Measurements from ENCODE around the gene ANGPTL8. TPM values are rescaled to one million over a fixed set of nuclear protein-coding genes. Genes with fewer than 3 reads are reported as not detected.

Gene ANGPTL8
- total and polyA plus RNA-seq, 4 donors: 32.4 to 107 (median 67.6) TPM

DNA sequence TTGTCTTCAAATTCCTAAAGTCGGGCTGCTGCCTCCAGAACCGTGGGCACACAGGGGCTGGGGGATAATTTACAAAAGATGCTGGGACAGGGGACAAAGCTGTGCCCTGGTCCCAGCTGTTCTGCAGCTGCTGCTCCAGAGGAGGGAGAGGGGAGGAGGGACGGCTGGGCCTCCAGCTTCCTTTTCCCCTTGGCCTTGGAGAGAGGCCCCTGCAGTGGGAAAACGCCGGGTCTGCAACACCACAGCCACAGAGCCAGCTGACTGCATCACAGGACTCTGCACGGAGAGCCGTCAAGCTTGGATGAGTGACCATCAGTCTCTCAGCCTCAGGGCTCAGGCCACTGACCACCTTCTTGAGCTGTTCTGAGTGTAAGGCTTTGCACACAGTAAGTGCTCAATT, 16.8 kb downstream of the ANGPTL8 start:
- no peaks in the 10 kb centered on the region for H3K36me3 ChIP-seq (ENCODE audit: control insufficient read depth in 4 of 4, insufficient read depth in 3 of 4, low read depth in 1 of 4, low read length in 3 of 4)
- H3K9me3 ChIP-seq (ENCODE audit: control insufficient read depth in 4 of 4, low read length in 3 of 4): no peaks in the 10 kb centered on the region
- H3K4me3 ChIP-seq (ENCODE audit: low read depth in 1 of 3, low read length in 3 of 3): no peak overlapping the region
- TF ChIP-seq JUND (IDR thresholded peaks at IDR 0.05) (no peak), FOXA1 (IDR thresholded peaks at IDR 0.05) (no peak)
- TF ChIP-seq, protein P1, sequence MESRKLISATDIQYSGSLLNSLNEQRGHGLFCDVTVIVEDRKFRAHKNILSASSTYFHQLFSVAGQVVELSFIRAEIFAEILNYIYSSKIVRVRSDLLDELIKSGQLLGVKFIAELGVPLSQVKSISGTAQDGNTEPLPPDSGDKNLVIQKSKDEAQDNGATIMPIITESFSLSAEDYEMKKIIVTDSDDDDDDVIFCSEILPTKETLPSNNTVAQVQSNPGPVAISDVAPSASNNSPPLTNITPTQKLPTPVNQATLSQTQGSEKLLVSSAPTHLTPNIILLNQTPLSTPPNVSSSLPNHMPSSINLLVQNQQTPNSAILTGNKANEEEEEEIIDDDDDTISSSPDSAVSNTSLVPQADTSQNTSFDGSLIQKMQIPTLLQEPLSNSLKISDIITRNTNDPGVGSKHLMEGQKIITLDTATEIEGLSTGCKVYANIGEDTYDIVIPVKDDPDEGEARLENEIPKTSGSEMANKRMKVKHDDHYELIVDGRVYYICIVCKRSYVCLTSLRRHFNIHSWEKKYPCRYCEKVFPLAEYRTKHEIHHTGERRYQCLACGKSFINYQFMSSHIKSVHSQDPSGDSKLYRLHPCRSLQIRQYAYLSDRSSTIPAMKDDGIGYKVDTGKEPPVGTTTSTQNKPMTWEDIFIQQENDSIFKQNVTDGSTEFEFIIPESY (IDR thresholded peaks at IDR 0.05): no peak
- TF ChIP-seq, protein P2, sequence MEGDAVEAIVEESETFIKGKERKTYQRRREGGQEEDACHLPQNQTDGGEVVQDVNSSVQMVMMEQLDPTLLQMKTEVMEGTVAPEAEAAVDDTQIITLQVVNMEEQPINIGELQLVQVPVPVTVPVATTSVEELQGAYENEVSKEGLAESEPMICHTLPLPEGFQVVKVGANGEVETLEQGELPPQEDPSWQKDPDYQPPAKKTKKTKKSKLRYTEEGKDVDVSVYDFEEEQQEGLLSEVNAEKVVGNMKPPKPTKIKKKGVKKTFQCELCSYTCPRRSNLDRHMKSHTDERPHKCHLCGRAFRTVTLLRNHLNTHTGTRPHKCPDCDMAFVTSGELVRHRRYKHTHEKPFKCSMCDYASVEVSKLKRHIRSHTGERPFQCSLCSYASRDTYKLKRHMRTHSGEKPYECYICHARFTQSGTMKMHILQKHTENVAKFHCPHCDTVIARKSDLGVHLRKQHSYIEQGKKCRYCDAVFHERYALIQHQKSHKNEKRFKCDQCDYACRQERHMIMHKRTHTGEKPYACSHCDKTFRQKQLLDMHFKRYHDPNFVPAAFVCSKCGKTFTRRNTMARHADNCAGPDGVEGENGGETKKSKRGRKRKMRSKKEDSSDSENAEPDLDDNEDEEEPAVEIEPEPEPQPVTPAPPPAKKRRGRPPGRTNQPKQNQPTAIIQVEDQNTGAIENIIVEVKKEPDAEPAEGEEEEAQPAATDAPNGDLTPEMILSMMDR (IDR thresholded peaks at IDR 0.05; ENCODE audit: low read depth, low read length, missing input control): no peak
- no peaks in the 10 kb centered on the region for H3K27me3 ChIP-seq (ENCODE audit: control insufficient read depth in 4 of 4, insufficient read depth in 4 of 4, low read length in 3 of 4)
- H3K27ac ChIP-seq (ENCODE audit: low read depth in 1 of 2, low read length in 2 of 2): no peak overlapping the region
- H3K4me1 ChIP-seq (ENCODE audit: control insufficient read depth in 4 of 4, insufficient read depth in 4 of 4, low read length in 3 of 4): no peaks in the 10 kb centered on the region
- WGBS: 65% methylated on average over 7 of the region's 7 CpGs
- no peak for DNase-seq (ENCODE audit: low spot score)
- H3K9ac ChIP-seq (ENCODE audit: low read depth in 1 of 2, low read length in 2 of 2): no peak overlapping the region

DNA sequence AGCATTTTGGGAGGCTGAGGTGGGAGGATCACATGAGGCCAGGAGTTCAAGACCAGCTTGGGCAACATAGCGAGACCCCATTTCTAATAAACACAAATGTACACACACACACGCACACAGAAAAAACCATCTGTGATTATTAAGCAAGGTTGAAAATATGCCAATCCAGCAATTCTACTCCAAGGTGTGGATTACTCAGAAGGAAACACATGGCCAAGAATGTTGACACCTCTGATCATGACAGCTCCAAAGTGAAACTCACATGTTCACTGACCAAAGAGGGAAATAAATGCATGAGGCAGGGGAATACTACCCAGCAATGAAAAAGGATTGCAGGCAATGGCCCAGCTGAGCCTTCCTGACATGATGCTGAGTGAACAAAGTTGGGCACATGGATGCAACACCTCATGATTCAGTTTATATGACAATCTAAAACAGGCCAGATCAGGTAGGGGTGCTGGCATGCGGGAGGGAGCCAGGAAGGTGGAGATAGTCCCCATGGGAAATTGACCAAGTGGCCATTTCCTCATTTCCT, 18.5 kb downstream of the ANGPTL8 start:
- H3K9ac ChIP-seq (ENCODE audit: low read depth in 1 of 2, low read length in 2 of 2): no peak overlapping the region
- no peak for DNase-seq (ENCODE audit: low spot score)
- H3K4me1 ChIP-seq (ENCODE audit: control insufficient read depth in 4 of 4, insufficient read depth in 4 of 4, low read length in 3 of 4): peaks cover 0 to 4% (median 2%) of the 10 kb centered on the region in 4 donors
- WGBS: 96% methylated on average over 3 of the region's 3 CpGs
- H3K36me3 ChIP-seq (ENCODE audit: control insufficient read depth in 4 of 4, insufficient read depth in 3 of 4, low read depth in 1 of 4, low read length in 3 of 4): no peaks in the 10 kb centered on the region
- H3K27me3 ChIP-seq (ENCODE audit: control insufficient read depth in 4 of 4, insufficient read depth in 4 of 4, low read length in 3 of 4): no peaks in the 10 kb centered on the region
- no peak overlapping the region for H3K4me3 ChIP-seq (ENCODE audit: low read depth in 1 of 3, low read length in 3 of 3)
- no peaks in the 10 kb centered on the region for H3K9me3 ChIP-seq (ENCODE audit: control insufficient read depth in 4 of 4, low read length in 3 of 4)
- TF ChIP-seq SP1 (IDR thresholded peaks at IDR 0.05): no peak
- no peak for TF ChIP-seq GABPA (IDR thresholded peaks at IDR 0.05 in 1 of 2, conservative IDR thresholded peaks at IDR 0.05 in 1 of 2)
- TF ChIP-seq RXRA (IDR thresholded peaks at IDR 0.05): no peak
- TF ChIP-seq, protein P2 (IDR thresholded peaks at IDR 0.05; ENCODE audit: low read depth, low read length, missing input control): no peak
- TF ChIP-seq HNF4G (IDR thresholded peaks at IDR 0.05): no peak
- TF ChIP-seq FOXA2 (IDR thresholded peaks at IDR 0.05): no peak
- no peak for TF ChIP-seq YY1 (IDR thresholded peaks at IDR 0.05)
- TF ChIP-seq EGR1 (IDR thresholded peaks at IDR 0.05; ENCODE audit: low read depth in 2 of 2): no peak
- TF ChIP-seq, protein P3, sequence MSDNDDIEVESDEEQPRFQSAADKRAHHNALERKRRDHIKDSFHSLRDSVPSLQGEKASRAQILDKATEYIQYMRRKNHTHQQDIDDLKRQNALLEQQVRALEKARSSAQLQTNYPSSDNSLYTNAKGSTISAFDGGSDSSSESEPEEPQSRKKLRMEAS (IDR thresholded peaks at IDR 0.05): no peak
- TF ChIP-seq, protein P1 (IDR thresholded peaks at IDR 0.05): no peak
- TF ChIP-seq, protein P4, sequence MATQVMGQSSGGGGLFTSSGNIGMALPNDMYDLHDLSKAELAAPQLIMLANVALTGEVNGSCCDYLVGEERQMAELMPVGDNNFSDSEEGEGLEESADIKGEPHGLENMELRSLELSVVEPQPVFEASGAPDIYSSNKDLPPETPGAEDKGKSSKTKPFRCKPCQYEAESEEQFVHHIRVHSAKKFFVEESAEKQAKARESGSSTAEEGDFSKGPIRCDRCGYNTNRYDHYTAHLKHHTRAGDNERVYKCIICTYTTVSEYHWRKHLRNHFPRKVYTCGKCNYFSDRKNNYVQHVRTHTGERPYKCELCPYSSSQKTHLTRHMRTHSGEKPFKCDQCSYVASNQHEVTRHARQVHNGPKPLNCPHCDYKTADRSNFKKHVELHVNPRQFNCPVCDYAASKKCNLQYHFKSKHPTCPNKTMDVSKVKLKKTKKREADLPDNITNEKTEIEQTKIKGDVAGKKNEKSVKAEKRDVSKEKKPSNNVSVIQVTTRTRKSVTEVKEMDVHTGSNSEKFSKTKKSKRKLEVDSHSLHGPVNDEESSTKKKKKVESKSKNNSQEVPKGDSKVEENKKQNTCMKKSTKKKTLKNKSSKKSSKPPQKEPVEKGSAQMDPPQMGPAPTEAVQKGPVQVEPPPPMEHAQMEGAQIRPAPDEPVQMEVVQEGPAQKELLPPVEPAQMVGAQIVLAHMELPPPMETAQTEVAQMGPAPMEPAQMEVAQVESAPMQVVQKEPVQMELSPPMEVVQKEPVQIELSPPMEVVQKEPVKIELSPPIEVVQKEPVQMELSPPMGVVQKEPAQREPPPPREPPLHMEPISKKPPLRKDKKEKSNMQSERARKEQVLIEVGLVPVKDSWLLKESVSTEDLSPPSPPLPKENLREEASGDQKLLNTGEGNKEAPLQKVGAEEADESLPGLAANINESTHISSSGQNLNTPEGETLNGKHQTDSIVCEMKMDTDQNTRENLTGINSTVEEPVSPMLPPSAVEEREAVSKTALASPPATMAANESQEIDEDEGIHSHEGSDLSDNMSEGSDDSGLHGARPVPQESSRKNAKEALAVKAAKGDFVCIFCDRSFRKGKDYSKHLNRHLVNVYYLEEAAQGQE (IDR thresholded peaks at IDR 0.05): no peak
- no peak for TF ChIP-seq TAF1 (conservative IDR thresholded peaks at IDR 0.05)
- TF ChIP-seq, protein P5, sequence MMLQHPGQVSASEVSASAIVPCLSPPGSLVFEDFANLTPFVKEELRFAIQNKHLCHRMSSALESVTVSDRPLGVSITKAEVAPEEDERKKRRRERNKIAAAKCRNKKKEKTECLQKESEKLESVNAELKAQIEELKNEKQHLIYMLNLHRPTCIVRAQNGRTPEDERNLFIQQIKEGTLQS (IDR thresholded peaks at IDR 0.05): no peak
- TF ChIP-seq RAD21 (IDR thresholded peaks at IDR 0.05): no peak
- no peak for TF ChIP-seq NR2F2 (IDR thresholded peaks at IDR 0.05)
- TF ChIP-seq FOXA1 (IDR thresholded peaks at IDR 0.05): no peak
- TF ChIP-seq JUND (IDR thresholded peaks at IDR 0.05): no peak
- TF ChIP-seq HNF4A (conservative IDR thresholded peaks at IDR 0.05): no peak
- no peak overlapping the region for H3K27ac ChIP-seq (ENCODE audit: low read depth in 1 of 2, low read length in 2 of 2)
